A549 (cell line): ENCODE results near the gene ADCY1.

Experiments
- CBX8 ChIP-seq: fragments of 200-600 bp; sonication (generic); IDR thresholded peaks from 2 replicates; pipeline ENCODE4 v1.6.1; 2016
- CTCF ChIP-seq: fragments of >200 bp; sonication (Bioruptor Twin); formaldehyde crosslinking; IDR thresholded peaks from 3 replicates; pipeline ENCODE4 v1.5.1; 2016
- ELK1 ChIP-seq: fragments of 150-350 bp; IDR thresholded peaks from 2 replicates; pipeline ENCODE4 v1.6.1; 2014; ENCODE audit warnings: low read depth, mild to moderate bottlenecking, low read length
- EP300 ChIP-seq, 2 experiments: fragments of >200 bp; sonication (Bioruptor Twin); formaldehyde crosslinking; IDR thresholded peaks; 2 replicates in 1 of 2; 3 replicates in 1 of 2; pipeline ENCODE4 v1.6.1; 2016 to 2017
- FOSB ChIP-seq: fragments of 250-450 bp; sonication (Bioruptor Pico); IDR thresholded peaks from 2 replicates; pipeline ENCODE4 v1.5.0; 2020; ENCODE audit warnings: mild to moderate bottlenecking, moderate library complexity
- JUN ChIP-seq, 2 experiments: fragments of >200 bp; sonication (Bioruptor Twin); formaldehyde crosslinking; IDR thresholded peaks; 2 replicates in 1 of 2; 3 replicates in 1 of 2; pipeline ENCODE4 v1.6.1; 2016 to 2017
- MAX ChIP-seq: IDR thresholded peaks from 2 replicates; pipeline ENCODE4 v1.6.1; 2012
- MYC ChIP-seq: IDR thresholded peaks from 2 replicates; pipeline ENCODE4 v1.6.1; 2012; ENCODE audit warnings: mild to moderate bottlenecking, inconsistent platforms, low read length, improper control_type of control experiment, borderline replicate concordance
- POLR2A ChIP-seq: IDR thresholded peaks from 2 replicates; pipeline ENCODE4 v1.6.1; 2012; ENCODE audit warnings: mild to moderate bottlenecking, low read length
- RAD21 ChIP-seq, 2 experiments: fragments of >200 bp in 1 of 2; sonication (Bioruptor Twin) in 1 of 2; formaldehyde crosslinking in 1 of 2; IDR thresholded peaks in 1 of 2; conservative IDR thresholded peaks in 1 of 2; 2 replicates in 1 of 2; 3 replicates in 1 of 2; pipeline ENCODE4 v1.6.1; 2012 to 2018; ENCODE audit warnings: inconsistent platforms in 1 of 2
- REST ChIP-seq: fragments of 200-600 bp; sonication (generic); IDR thresholded peaks from 2 replicates; pipeline ENCODE4 v1.6.1; 2016; ENCODE audit warnings: antibody characterized with exemption, mild to moderate bottlenecking, moderate library complexity
- SMC3 ChIP-seq: fragments of >200 bp; sonication (Bioruptor Twin); formaldehyde crosslinking; IDR thresholded peaks from 3 replicates; pipeline ENCODE4 v1.6.1; 2018; ENCODE audit warnings: inconsistent platforms
- USF2 ChIP-seq: fragments of 450-650 bp; IDR thresholded peaks from 2 replicates; pipeline ENCODE4 v1.6.1; 2014; ENCODE audit warnings: antibody characterized with exemption
- ZC3H11A ChIP-seq: fragments of 450-650 bp; IDR thresholded peaks from 2 replicates; pipeline ENCODE4 v1.6.1; 2014; ENCODE audit warnings: antibody characterized with exemption, mild to moderate bottlenecking

GRCh38 chr7:45593121-45593541 is 19.0 kb downstream of the ADCY1 start:
- TF ChIP-seq CBX8 (no peak), JUN (IDR thresholded peaks at IDR 0.05) (no peak), EP300 (IDR thresholded peaks at IDR 0.05) (no peak), MYC (no peak), CTCF (no peak), POLR2A (no peak), ZC3H11A (no peak), SMC3 (no peak), RAD21 (conservative IDR thresholded peaks at IDR 0.05 in 1 of 2, IDR thresholded peaks at IDR 0.05 in 1 of 2) (no peak), REST (no peak), MAX (no peak), USF2 (no peak), FOSB (CRISPR knock-in tag) (no peak), ELK1 (no peak)
